ENCODE data around the gene ERH.

GRCh38 chr14:69335371-69335771, 62.7 kb downstream of the ERH start:
- TF ChIP-seq, protein P1, sequence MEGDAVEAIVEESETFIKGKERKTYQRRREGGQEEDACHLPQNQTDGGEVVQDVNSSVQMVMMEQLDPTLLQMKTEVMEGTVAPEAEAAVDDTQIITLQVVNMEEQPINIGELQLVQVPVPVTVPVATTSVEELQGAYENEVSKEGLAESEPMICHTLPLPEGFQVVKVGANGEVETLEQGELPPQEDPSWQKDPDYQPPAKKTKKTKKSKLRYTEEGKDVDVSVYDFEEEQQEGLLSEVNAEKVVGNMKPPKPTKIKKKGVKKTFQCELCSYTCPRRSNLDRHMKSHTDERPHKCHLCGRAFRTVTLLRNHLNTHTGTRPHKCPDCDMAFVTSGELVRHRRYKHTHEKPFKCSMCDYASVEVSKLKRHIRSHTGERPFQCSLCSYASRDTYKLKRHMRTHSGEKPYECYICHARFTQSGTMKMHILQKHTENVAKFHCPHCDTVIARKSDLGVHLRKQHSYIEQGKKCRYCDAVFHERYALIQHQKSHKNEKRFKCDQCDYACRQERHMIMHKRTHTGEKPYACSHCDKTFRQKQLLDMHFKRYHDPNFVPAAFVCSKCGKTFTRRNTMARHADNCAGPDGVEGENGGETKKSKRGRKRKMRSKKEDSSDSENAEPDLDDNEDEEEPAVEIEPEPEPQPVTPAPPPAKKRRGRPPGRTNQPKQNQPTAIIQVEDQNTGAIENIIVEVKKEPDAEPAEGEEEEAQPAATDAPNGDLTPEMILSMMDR (IDR thresholded peaks at IDR 0.05), result no peak
- no peak for TF ChIP-seq POLR2A (IDR thresholded peaks at IDR 0.05)
